LNCAP (cell line): Measurements from ENCODE around the gene AOPEP.

Source experiments
- TF ChIP-seq, protein P1 (sequence below): fragments of 450-650 bp; IDR thresholded peaks from 2 replicates; pipeline ENCODE4 v1.5.1; 2017; ENCODE audit warnings: mild to moderate bottlenecking

AOPEP gene

GRCh38 chr9:95049761-95050160 is 323.3 kb downstream of the AOPEP start:
- TF ChIP-seq, protein P1, sequence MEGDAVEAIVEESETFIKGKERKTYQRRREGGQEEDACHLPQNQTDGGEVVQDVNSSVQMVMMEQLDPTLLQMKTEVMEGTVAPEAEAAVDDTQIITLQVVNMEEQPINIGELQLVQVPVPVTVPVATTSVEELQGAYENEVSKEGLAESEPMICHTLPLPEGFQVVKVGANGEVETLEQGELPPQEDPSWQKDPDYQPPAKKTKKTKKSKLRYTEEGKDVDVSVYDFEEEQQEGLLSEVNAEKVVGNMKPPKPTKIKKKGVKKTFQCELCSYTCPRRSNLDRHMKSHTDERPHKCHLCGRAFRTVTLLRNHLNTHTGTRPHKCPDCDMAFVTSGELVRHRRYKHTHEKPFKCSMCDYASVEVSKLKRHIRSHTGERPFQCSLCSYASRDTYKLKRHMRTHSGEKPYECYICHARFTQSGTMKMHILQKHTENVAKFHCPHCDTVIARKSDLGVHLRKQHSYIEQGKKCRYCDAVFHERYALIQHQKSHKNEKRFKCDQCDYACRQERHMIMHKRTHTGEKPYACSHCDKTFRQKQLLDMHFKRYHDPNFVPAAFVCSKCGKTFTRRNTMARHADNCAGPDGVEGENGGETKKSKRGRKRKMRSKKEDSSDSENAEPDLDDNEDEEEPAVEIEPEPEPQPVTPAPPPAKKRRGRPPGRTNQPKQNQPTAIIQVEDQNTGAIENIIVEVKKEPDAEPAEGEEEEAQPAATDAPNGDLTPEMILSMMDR, result no peak

DNA sequence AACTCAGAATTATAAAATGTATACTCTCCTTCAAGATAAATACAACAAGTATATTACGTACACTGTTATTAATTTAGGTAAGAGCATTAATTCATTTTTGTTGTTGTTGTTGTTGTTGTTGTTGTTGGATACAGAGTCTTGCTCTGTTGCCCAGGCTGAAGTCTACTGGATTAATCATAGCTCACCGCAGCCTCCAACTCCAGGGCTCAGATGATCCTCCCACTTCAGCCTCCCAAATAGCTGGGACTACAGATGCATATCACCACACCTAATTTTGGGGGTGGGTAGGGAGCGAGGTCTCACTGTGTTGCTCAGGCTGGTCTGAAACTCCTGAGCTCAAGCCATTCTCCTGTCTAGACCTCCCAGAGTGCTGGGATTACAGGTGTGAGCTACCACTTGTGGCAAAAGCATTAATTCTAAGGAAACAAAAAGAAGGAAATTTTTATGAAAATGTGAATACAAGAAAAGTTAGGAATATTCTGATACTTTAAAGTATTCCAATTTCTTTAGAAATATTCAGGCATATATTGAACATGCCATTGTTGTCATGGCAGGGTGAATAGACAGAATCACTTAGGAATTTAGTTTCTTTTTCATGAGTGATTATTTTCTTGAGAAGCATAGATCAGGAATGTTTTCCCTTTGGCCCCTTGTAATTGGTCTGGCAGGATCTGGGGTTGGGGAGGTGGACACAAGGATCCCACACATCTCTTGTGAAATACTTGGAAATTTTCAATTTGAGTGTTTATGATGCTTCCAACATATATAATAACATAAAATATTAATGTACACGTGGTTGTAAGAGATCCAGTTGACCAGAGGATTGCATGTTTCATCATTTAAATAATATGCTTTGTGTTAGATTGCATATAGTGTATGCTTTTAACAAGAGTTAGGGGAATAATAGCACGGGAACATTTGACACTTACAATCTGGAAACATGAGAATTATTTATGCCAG is 327.4 kb downstream of the AOPEP start:
- TF ChIP-seq, protein P1, result no peak

DNA sequence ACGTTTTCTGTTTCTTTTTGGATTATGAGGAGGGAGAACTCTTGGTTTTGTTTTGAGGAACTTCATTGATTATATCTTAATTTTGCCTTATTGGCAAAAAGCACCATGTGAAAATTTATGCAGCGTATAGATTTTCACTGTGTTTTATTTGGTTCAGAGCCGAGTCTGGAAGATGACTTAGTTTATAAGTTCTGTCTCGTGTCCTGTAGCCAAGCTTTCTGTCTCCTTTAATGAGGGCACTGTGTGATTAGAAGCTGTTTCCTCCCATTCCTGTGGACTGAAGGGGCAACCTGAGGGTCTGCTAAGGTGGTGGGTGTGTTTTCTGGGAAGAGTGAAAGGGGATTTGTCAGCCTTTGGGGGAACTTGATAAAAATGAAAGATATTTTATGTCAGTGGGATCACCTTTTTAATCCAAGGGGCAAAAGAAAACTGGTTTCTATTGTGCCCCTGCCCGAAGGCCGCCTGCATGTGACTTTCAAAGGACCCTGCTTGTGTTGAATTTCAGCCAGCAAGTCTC is 328.9 kb downstream of the AOPEP start:
- TF ChIP-seq, protein P1, result no peak

- TF ChIP-seq, protein P1, result no peak
Observed at GRCh38 chr9:95055851-95056551, 329.5 kb downstream of the AOPEP start.

DNA sequence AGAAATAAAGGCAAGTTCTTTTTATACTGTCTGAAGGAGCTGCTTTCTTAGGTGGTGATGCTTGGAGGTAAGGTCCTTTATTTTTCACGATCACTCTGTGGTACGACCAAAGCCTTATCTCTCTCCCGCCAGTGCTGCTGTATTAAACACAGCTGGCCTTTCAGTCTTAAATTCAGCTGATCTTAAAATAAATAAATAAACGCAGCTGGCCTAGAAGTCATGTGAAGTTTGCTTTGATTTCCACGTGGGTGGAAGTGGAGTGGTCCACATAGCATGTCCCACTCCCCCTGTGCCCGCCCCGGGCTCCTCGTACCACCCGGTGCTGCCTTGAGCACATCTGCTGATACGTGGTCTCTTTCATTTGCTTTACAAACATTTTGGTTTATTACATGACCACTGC is 330.6 kb downstream of the AOPEP start:
- TF ChIP-seq, protein P1, result no peak

DNA sequence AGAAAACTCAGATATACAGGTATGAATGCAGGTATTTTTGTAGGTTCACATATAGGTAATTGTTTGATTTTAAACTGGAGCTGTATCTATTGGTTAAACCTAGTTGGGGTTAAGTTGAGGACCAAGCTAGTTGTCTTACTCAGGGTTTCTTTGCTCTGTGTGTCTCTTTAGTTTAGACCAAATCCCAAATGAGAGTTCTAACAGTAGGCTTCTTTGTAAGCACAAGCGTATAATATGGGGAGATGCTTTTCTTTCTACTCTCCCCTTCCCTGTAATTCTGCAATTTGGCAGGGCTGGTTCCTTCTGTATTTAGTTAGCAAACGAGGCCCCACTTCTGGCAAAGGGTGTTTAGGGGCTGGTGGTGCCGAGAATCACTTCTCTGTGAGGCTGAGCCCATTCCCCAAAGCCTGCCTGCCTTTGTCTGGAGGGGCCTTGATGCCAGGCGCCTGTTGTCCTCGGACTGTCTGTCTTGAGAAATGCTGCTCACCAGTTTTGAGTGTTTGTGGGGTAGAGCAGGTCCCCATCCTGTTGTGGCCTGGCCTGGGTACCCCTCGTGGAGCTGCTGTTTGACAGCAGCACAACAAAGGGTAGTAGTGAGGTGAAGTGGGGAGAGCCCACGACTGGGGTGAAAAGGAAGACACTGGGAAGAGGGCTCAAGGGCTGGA is 331.8 kb downstream of the AOPEP start:
- TF ChIP-seq, protein P1, result no peak

DNA sequence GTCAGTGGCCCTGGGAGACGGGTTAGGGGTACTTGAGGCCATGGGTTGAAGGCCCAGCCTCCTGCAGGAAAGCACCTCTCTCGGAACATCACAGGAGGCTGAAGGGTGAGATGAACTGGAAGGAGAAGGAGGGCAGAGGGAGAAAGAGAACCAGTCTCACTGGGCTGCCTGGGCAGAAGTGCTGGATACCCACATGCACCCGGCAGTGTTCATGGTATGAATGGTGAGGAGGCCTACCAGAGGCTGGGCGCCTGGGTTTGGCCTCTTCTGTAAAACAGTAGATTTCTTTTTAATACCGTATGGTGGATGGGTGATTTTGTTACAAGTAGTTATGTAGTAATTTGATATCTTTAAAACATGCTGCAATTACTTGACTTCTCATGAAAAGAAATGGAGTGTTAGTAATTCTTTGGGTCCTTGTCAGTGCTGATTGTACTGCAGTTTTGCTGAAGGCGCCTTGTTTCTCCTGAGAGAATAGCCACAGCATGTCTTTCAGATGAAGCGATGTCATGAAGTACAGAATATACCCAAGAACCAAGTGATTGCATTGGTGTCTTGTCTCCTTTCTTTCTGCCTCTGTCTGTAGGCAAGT is 332.4 kb downstream of the AOPEP start:
- TF ChIP-seq, protein P1, result no peak
